GM12878 (cell line): ENCODE results near the gene RBBP4. TPM values are rescaled to one million over a fixed set of nuclear protein-coding genes. Genes with fewer than 3 reads are reported as not detected.

Experiments used
- CBX5 ChIP-seq: sonication (generic); IDR thresholded peaks from 2 replicates; pipeline ENCODE4 v1.6.1; 2016; ENCODE audit warnings: low read depth, moderate library complexity, mild to moderate bottlenecking, inconsistent platforms
- CHD1 ChIP-seq: IDR thresholded peaks from 2 replicates; pipeline ENCODE4 v1.6.1; 2012; ENCODE audit warnings: low read depth, low read length, improper control_type of control experiment
- ETV6 ChIP-seq, 2 experiments: fragments of 450-650 bp in 1 of 2; IDR thresholded peaks in 1 of 2; conservative IDR thresholded peaks in 1 of 2; 2 replicates each; pipeline ENCODE4 v1.6.1; 2014; ENCODE audit warnings: antibody characterized with exemption in 1 of 2, borderline replicate concordance in 1 of 2, low read depth in 1 of 2, mild to moderate bottlenecking in 1 of 2, moderate library complexity in 1 of 2
- FOXM1 ChIP-seq: IDR thresholded peaks from 2 replicates; pipeline ENCODE4 v1.6.1; 2012; ENCODE audit warnings: low read depth, mild to moderate bottlenecking, inconsistent platforms, low read length, moderate library complexity
- HCFC1 ChIP-seq: fragments of 150-350 bp; IDR thresholded peaks from 2 replicates; pipeline ENCODE4 v1.6.1; 2014; ENCODE audit warnings: low read length
- HDGF ChIP-seq: fragments of 450-650 bp; IDR thresholded peaks from 2 replicates; pipeline ENCODE4 v1.6.1; 2016; ENCODE audit warnings: antibody characterized with exemption
- KDM1A ChIP-seq: fragments of 200-600 bp; sonication (generic); IDR thresholded peaks from 2 replicates; pipeline ENCODE4 v1.6.1; 2016; ENCODE audit warnings: borderline replicate concordance
- KLF5 ChIP-seq: fragments of 450-650 bp; IDR thresholded peaks from 2 replicates; pipeline ENCODE4 v1.6.1; 2014; ENCODE audit warnings: mild to moderate bottlenecking; ENCODE audit not compliant: partially characterized antibody
- MTA3 ChIP-seq: IDR thresholded peaks from 2 replicates; pipeline ENCODE4 v1.6.1; 2012; ENCODE audit warnings: low read length, inconsistent platforms, borderline replicate concordance
- NFYB ChIP-seq: IDR thresholded peaks from 2 replicates; pipeline ENCODE4 v1.6.1; 2011; ENCODE audit warnings: low read depth, mild to moderate bottlenecking, low read length, improper control_type of control experiment, moderate library complexity; ENCODE audit not compliant: insufficient read depth
- NKRF ChIP-seq: fragments of 450-650 bp; conservative IDR thresholded peaks from 2 replicates; pipeline ENCODE4 v1.6.1; 2017; ENCODE audit warnings: mild to moderate bottlenecking, moderate library complexity
- NRF1 ChIP-seq: conservative IDR thresholded peaks from 2 replicates; pipeline ENCODE4 v1.6.1; 2011; ENCODE audit warnings: mild to moderate bottlenecking, low read depth, low read length, improper control_type of control experiment
- POLR2A ChIP-seq: IDR thresholded peaks from 2 replicates; pipeline ENCODE4 v1.6.1; 2011; ENCODE audit warnings: low read depth, mild to moderate bottlenecking, low read length
- SMAD5 ChIP-seq: IDR thresholded peaks from 2 replicates; pipeline ENCODE4 v1.6.1; 2016; ENCODE audit warnings: antibody characterized with exemption, low read depth
- SMARCA5 ChIP-seq: fragments of 450-650 bp; IDR thresholded peaks from 2 replicates; pipeline ENCODE4 v1.6.1; 2017; ENCODE audit warnings: mild to moderate bottlenecking
- SREBF1 ChIP-seq: IDR thresholded peaks from 2 replicates; pipeline ENCODE4 v1.6.1; 2012; ENCODE audit warnings: mild to moderate bottlenecking, low read length
- SREBF2 ChIP-seq: IDR thresholded peaks from 2 replicates; pipeline ENCODE4 v1.6.1; 2012; ENCODE audit warnings: mild to moderate bottlenecking, low read length
- SUPT20H ChIP-seq: IDR thresholded peaks from 2 replicates; pipeline ENCODE4 v1.6.1; 2011; ENCODE audit warnings: low read depth, mild to moderate bottlenecking, low read length, moderate library complexity, borderline replicate concordance; ENCODE audit not compliant: control insufficient read depth
- TCF12 ChIP-seq: IDR thresholded peaks from 2 replicates; pipeline ENCODE4 v1.6.1; 2011; ENCODE audit warnings: low read depth, mild to moderate bottlenecking, low read length
- TCF3 ChIP-seq: IDR thresholded peaks from 2 replicates; pipeline ENCODE4 v1.6.1; 2012; ENCODE audit warnings: low read depth, mild to moderate bottlenecking, low read length, borderline replicate concordance; ENCODE audit not compliant: insufficient read depth
- ZNF274 ChIP-seq: IDR thresholded peaks from one replicate; pipeline ENCODE4 v1.8.0; 2011; ENCODE audit not compliant: insufficient read length, insufficient read depth
- ZNF384 ChIP-seq: IDR thresholded peaks from 2 replicates; pipeline ENCODE4 v1.6.1; 2012; ENCODE audit warnings: low read depth, mild to moderate bottlenecking, low read length, improper control_type of control experiment, borderline replicate concordance
- ZNF622 ChIP-seq: fragments of 450-650 bp; IDR thresholded peaks from 2 replicates; pipeline ENCODE4 v1.6.1; 2017; ENCODE audit warnings: mild to moderate bottlenecking, inconsistent platforms
- ZZZ3 ChIP-seq: IDR thresholded peaks from 2 replicates; pipeline ENCODE4 v1.6.1; 2011; ENCODE audit warnings: low read depth; ENCODE audit not compliant: control insufficient read depth, insufficient read length
- polyA plus RNA-seq, 11 experiments: library from polyadenylated mRNA; depleted of rRNA in 4 of 11; unstranded in 6 of 11; stranded (reverse) in 5 of 11; fragments of >200 nt; fragmentation: Nextera tagmentation in 4 of 11; fragmentation: Illumina TruSeq in 1 of 11; extraction: Ambion mirVana in 4 of 11; extraction: Trizol in 1 of 11; gene quantifications; 1 replicate in 1 of 11; 2 replicates in 10 of 11; pipeline versions ENCODE4 v1.2.1 to v1.2.3, GENCODE V29; 2011 to 2016; ENCODE audit warnings: inconsistent platforms in 2 of 11, missing spikeins in 2 of 11, low read depth in 1 of 11
- total RNA-seq, 4 experiments: library from RNA; depleted of rRNA in 3 of 4; stranded (reverse); fragments of >200 nt in 3 of 4; fragmentation: Illumina TruSeq in 1 of 4; extraction: Trizol in 1 of 4; gene quantifications; 2 replicates each; pipeline versions ENCODE4 v1.2.1 to v1.2.3, GENCODE V29; 2013 to 2021
- TF ChIP-seq, protein P1 (sequence below): fragments of 450-650 bp; IDR thresholded peaks from 2 replicates; pipeline ENCODE4 v1.6.1; 2016; ENCODE audit warnings: mild to moderate bottlenecking
- TF ChIP-seq, protein P2 (sequence below): fragments of 450-650 bp; formaldehyde crosslinking; IDR thresholded peaks from 2 replicates; pipeline ENCODE4 v1.4.0; 2022; ENCODE audit warnings: mild to moderate bottlenecking, moderate library complexity

The RBBP4 gene
- total and polyA plus RNA-seq, 10 of the 15 experiments (the other 5 are each of a cell fraction or from before 2014, with no cell fraction given): 120 to 357 (median 231) TPM

DNA sequence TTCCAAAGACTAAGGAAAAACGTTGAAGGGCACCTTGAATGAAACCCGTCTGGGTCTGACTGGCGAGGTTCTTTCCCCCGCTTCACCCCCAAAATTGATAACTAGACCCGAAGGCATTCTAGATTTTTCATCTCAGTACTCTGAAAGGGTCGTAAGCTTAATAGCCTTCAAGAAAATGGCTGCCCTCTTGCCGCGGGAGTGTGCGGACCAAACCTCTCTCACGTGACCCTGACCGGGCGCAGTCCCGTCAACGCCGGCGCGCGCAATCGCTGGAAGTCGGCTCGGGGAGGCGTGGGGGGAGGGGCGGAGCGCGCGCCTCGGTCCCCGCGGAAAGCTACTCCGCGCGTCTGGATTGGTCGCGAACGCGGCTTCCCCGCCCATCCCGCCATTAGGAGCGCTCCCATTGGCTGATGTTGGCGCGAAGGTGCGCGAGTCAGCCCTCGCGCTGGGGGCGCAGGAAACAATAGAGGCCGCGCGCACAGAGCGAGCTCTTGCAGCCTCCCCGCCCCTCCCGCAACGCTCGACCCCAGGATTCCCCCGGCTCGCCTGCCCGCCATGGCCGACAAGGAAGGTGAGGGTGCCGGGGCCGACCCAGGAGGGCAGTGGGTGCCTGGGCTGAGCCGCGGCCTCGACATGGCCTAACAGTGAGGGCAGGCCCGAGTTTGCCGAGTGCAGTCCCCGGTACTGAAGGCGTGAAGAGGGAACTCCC lies at the start of gene RBBP4 (continued):
- TF ChIP-seq TCF3 (0 out of 2 replicates have a peak, but pooled peaks have one; percentile 24), MTA3 (no peak), CHD1 (peak; percentile 90; the same call in 1 of the 2 replicates), NKRF (peak; percentile 78; the same call in 1 of the 2 replicates), HCFC1 (peak; percentile 47; the same call in 1 of the 2 replicates), TCF12 (0 out of 2 replicates have a peak, but pooled peaks have one; percentile 2), SUPT20H (no peak), ZZZ3 (no peak), NFYB (peak; percentile 79; the same call in 1 of the 2 replicates), POLR2A (peak; percentile 96), CBX5 (no peak), ZNF622 (no peak), FOXM1 (no peak; the same call in 1 of the 2 replicates), ZNF274 (no peak), SMAD5 (no peak; the same call in none of the 2 replicates), HDGF (peak; percentile 85), KLF5 (peak; percentile 21), KDM1A (no peak), ETV6 (conservative IDR thresholded peaks at IDR 0.05 in 1 of 2, IDR thresholded peaks at IDR 0.05 in 1 of 2; ENCODE audit: borderline replicate concordance in 1 of 2, low read depth in 1 of 2) (no peak; a peak in 1 of 4 replicates), SMARCA5 (peak; percentile 89; the same call in 1 of the 2 replicates), SREBF1 (no peak), SREBF2 (no peak), ZNF384 (no peak), NRF1 (peak; percentile 42)
- TF ChIP-seq, protein P1, sequence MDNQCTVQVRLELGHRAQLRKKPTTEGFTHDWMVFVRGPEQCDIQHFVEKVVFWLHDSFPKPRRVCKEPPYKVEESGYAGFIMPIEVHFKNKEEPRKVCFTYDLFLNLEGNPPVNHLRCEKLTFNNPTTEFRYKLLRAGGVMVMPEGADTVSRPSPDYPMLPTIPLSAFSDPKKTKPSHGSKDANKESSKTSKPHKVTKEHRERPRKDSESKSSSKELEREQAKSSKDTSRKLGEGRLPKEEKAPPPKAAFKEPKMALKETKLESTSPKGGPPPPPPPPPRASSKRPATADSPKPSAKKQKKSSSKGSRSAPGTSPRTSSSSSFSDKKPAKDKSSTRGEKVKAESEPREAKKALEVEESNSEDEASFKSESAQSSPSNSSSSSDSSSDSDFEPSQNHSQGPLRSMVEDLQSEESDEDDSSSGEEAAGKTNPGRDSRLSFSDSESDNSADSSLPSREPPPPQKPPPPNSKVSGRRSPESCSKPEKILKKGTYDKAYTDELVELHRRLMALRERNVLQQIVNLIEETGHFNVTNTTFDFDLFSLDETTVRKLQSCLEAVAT: peak; percentile 65; the same call in 1 of the 2 replicates
- TF ChIP-seq, protein P2, sequence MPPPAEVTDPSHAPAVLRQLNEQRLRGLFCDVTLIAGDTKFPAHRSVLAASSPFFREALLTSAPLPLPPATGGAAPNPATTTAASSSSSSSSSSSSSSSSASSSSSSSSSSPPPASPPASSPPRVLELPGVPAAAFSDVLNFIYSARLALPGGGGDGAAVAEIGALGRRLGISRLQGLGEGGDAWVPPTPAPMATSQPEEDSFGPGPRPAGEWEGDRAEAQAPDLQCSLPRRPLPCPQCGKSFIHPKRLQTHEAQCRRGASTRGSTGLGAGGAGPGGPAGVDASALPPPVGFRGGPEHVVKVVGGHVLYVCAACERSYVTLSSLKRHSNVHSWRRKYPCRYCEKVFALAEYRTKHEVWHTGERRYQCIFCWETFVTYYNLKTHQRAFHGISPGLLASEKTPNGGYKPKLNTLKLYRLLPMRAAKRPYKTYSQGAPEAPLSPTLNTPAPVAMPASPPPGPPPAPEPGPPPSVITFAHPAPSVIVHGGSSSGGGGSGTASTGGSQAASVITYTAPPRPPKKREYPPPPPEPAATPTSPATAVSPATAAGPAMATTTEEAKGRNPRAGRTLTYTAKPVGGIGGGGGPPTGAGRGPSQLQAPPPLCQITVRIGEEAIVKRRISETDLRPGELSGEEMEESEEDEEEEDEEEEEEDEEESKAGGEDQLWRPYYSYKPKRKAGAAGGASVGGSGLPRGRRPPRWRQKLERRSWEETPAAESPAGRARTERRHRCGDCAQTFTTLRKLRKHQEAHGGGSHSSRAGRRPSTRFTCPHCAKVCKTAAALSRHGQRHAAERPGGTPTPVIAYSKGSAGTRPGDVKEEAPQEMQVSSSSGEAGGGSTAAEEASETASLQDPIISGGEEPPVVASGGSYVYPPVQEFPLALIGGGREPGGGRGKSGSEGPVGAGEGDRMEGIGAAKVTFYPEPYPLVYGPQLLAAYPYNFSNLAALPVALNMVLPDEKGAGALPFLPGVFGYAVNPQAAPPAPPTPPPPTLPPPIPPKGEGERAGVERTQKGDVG: peak; percentile 89
